Muscle of leg (tissue), 11 donors: ENCODE measurements around the gene SFXN2. TPM values are rescaled to one million over a fixed set of nuclear protein-coding genes. Genes with fewer than 3 reads are reported as not detected.
"Not testable (repeated sequence)": the region's sequence is repeated elsewhere in the genome, so short reads cannot be mapped to it uniquely, and the experiment has no call there.

Source experiments
- DNase-seq: peaks from one replicate; pipeline ENCODE4 v3.0.0; 2013
- H3K27ac ChIP-seq: one replicate; pipeline ENCODE4 v1.5.1; 2013; ENCODE audit warnings: mild to moderate bottlenecking, low read length, control low read depth
- H3K27me3 ChIP-seq: one replicate; pipeline ENCODE4 v1.6.1; 2013; ENCODE audit warnings: low read length; ENCODE audit not compliant: control insufficient read depth, insufficient read depth
- H3K36me3 ChIP-seq: one replicate; pipeline ENCODE4 v1.6.1; 2013; ENCODE audit warnings: low read length; ENCODE audit not compliant: control insufficient read depth, insufficient read depth
- H3K4me1 ChIP-seq: one replicate; pipeline ENCODE4 v1.6.1; 2013; ENCODE audit warnings: low read length; ENCODE audit not compliant: control insufficient read depth, insufficient read depth
- H3K4me3 ChIP-seq: one replicate; pipeline ENCODE4 v1.5.1; 2013; ENCODE audit warnings: low read length, control low read depth
- H3K9me3 ChIP-seq: replicated peaks from 2 replicates; pipeline ENCODE4 v1.6.1; 2013; ENCODE audit warnings: low read depth, low read length; ENCODE audit not compliant: control insufficient read depth
- WGBS: methylation state at CpG from one replicate; pipeline ENCODE4 v1.1.5; 2013; ENCODE audit warnings: missing lambda C conversion rate; ENCODE audit not compliant: insufficient coverage; 5-methylcytosine and 5-hydroxymethylcytosine counted together
- polyA plus RNA-seq, 8 donors: library from polyadenylated mRNA; unstranded; fragments of 120-200 nt; gene quantifications; one replicate each; pipeline versions ENCODE4 v1.2.1 to v1.2.3, GENCODE V29; 2013; ENCODE audit warnings: inconsistent platforms in 1 of 8, low replicate concordance in 1 of 8; ENCODE audit not compliant: insufficient read length in 8 of 8, insufficient read depth in 1 of 8
- total RNA-seq: library from RNA; stranded (reverse); fragments of 120-200 nt; gene quantifications from one replicate; pipeline ENCODE4 v1.2.4, GENCODE V29; 2013

Gene SFXN2
- total and polyA plus RNA-seq, 9 donors: 4.2 to 7.4 (median 6.4) TPM

- Histone ChIP-seq H3K27ac (peak overlapping the region; percentile 48), H3K4me3 (no peak overlapping the region), H3K4me1 (peaks cover 7% of the 10 kb centered on the region), H3K9me3 (no peaks in the 10 kb centered on the region), H3K27me3 (no peaks in the 10 kb centered on the region), H3K36me3 (no peaks in the 10 kb centered on the region)
- 76% methylated on average over 3 of the region's 9 CpGs for WGBS
- DNase-seq: peak; percentile 87
Observed at GRCh38 chr10:102752266-102752930, 38.0 kb downstream of the SFXN2 start.

- no peaks in the 10 kb centered on the region for H3K27me3 ChIP-seq
- DNase-seq: peak; percentile 81
- H3K27ac ChIP-seq: peak overlapping the region; percentile 53
- H3K4me1 ChIP-seq: peaks cover 7% of the 10 kb centered on the region
- WGBS: 100% methylated on average over 1 of the region's 4 CpGs
- no peaks in the 10 kb centered on the region for H3K9me3 ChIP-seq
- no peak overlapping the region for H3K4me3 ChIP-seq
- H3K36me3 ChIP-seq: no peaks in the 10 kb centered on the region
Observed at GRCh38 chr10:102752934-102753664, 38.7 kb downstream of the SFXN2 start.

- H3K36me3 ChIP-seq: no peaks in the 10 kb centered on the region
- no peak for DNase-seq
- no peaks in the 10 kb centered on the region for H3K9me3 ChIP-seq
- H3K4me1 ChIP-seq: peaks cover 7% of the 10 kb centered on the region
- H3K4me3 ChIP-seq: no peak overlapping the region
- no CpG with 5 or more reads among the region's 1 CpG for WGBS
- peak overlapping the region; percentile 69 for H3K27ac ChIP-seq
- no peaks in the 10 kb centered on the region for H3K27me3 ChIP-seq
Observed at GRCh38 chr10:102753718-102754117, 39.3 kb downstream of the SFXN2 start.

- no peaks in the 10 kb centered on the region for H3K27me3 ChIP-seq
- DNase-seq: no peak
- no peaks in the 10 kb centered on the region for H3K9me3 ChIP-seq
- H3K27ac ChIP-seq: no peak overlapping the region
- peaks cover 7% of the 10 kb centered on the region for H3K4me1 ChIP-seq
- no peaks in the 10 kb centered on the region for H3K36me3 ChIP-seq
- 100% methylated on average over 5 of the region's 6 CpGs for WGBS
- no peak overlapping the region for H3K4me3 ChIP-seq
Observed at GRCh38 chr10:102757323-102757722, 42.9 kb downstream of the SFXN2 start.

- WGBS: 26% methylated on average over 3 of the region's 9 CpGs
- Histone ChIP-seq H3K4me1 (peaks cover 6% of the 10 kb centered on the region), H3K9me3 (no peaks in the 10 kb centered on the region), H3K27ac (no peak overlapping the region), H3K36me3 (peaks cover 2% of the 10 kb centered on the region), H3K27me3 (no peaks in the 10 kb centered on the region), H3K4me3 (no peak overlapping the region)
- DNase-seq: no peak
Observed at GRCh38 chr10:102758240-102758932, 44.0 kb downstream of the SFXN2 start.

GRCh38 chr10:102758933-102759262 is 44.5 kb downstream of the SFXN2 start:
- not testable (repeated sequence) for H3K9me3 ChIP-seq, H3K4me3 ChIP-seq, H3K4me1 ChIP-seq, H3K27me3 ChIP-seq, H3K27ac ChIP-seq, H3K36me3 ChIP-seq, DNase-seq
- WGBS: no CpG with 5 or more reads among the region's 12 CpGs

GRCh38 chr10:102759497-102760210 is 45.2 kb downstream of the SFXN2 start:
- H3K27me3 ChIP-seq: no peaks in the 10 kb centered on the region
- no CpG with 5 or more reads among the region's 3 CpGs for WGBS
- H3K4me1 ChIP-seq: peaks cover 10% of the 10 kb centered on the region
- H3K9me3 ChIP-seq: no peaks in the 10 kb centered on the region
- peaks cover 2% of the 10 kb centered on the region for H3K36me3 ChIP-seq
- no peak for DNase-seq
- H3K4me3 ChIP-seq: no peak overlapping the region
- no peak overlapping the region for H3K27ac ChIP-seq

- Histone ChIP-seq H3K27me3 (no peaks in the 10 kb centered on the region), H3K4me1 (peaks cover 14% of the 10 kb centered on the region), H3K9me3 (no peaks in the 10 kb centered on the region), H3K36me3 (peaks cover 6% of the 10 kb centered on the region), H3K27ac (no peak overlapping the region), H3K4me3 (no peak overlapping the region)
- no peak for DNase-seq
- WGBS: 100% methylated on average over 2 of the region's 4 CpGs
Observed at GRCh38 chr10:102761981-102762380, 47.5 kb downstream of the SFXN2 start.

- H3K4me3 ChIP-seq: no peak overlapping the region
- no peaks in the 10 kb centered on the region for H3K27me3 ChIP-seq
- H3K36me3 ChIP-seq: peaks cover 6% of the 10 kb centered on the region
- no peaks in the 10 kb centered on the region for H3K9me3 ChIP-seq
- DNase-seq: no peak
- WGBS: 83% methylated on average over 1 of the region's 7 CpGs
- H3K4me1 ChIP-seq: peaks cover 18% of the 10 kb centered on the region
- H3K27ac ChIP-seq: no peak overlapping the region
Observed at GRCh38 chr10:102762401-102763015, 48.1 kb downstream of the SFXN2 start.
